ENCODE results near the gene BMP5.

GRCh38 chr6:55775029-55775318 is 100.4 kb downstream of the BMP5 start:
- no peak for TF ChIP-seq CTCF (IDR thresholded peaks at IDR 0.05; ENCODE audit: insufficient read depth, low read length, poor library complexity, severe bottlenecking)
- no peak for TF ChIP-seq EZH2phosphoT487 (conservative IDR thresholded peaks at IDR 0.05; ENCODE audit: low read length)
